Neural crest cell (in vitro differentiated cells): ENCODE results near the gene SYNGR1. TPM values are rescaled to one million over a fixed set of nuclear protein-coding genes. Genes with fewer than 3 reads are reported as not detected.

ENCODE experiments used
- DNase-seq: peaks from one replicate; pipeline ENCODE4 v3.0.0; 2021; ENCODE audit warnings: low read depth, mixed read lengths, low spot score
- H3K27ac Mint-ChIP-seq: one replicate; pipeline ENCODE4 v1.8.0; 2021; ENCODE audit warnings: mild to moderate bottlenecking, mixed read lengths; ENCODE audit not compliant: unreplicated experiment
- H3K27me3 Mint-ChIP-seq: 2 replicates; pipeline ENCODE4 v1.8.0; 2021; ENCODE audit warnings: low read depth, mild to moderate bottlenecking, mixed read lengths
- H3K36me3 Mint-ChIP-seq: 2 replicates; pipeline ENCODE4 v1.8.0; 2021; ENCODE audit warnings: low read depth, mild to moderate bottlenecking, mixed read lengths
- H3K4me1 Mint-ChIP-seq: 2 replicates; pipeline ENCODE4 v1.8.0; 2021; ENCODE audit warnings: mixed read lengths
- H3K4me3 Mint-ChIP-seq: one replicate; pipeline ENCODE4 v1.8.0; 2021; ENCODE audit warnings: mild to moderate bottlenecking, mixed read lengths
- H3K9me3 Mint-ChIP-seq: 2 replicates; pipeline ENCODE4 v1.8.0; 2021; ENCODE audit warnings: mixed read lengths
- CTCF ChIP-seq: fragments of 200-600 bp; sonication (generic); conservative IDR thresholded peaks from 2 replicates; pipeline ENCODE4 v1.5.0; 2021; ENCODE audit warnings: antibody characterized with exemption, mild to moderate bottlenecking
- total RNA-seq: library from RNA; stranded (reverse); gene quantifications from 2 replicates; pipeline ENCODE4 v1.2.1, GENCODE V29; 2021

SYNGR1 gene
- total RNA-seq, 1 donor from 2014 or later = 30.0 TPM

DNA sequence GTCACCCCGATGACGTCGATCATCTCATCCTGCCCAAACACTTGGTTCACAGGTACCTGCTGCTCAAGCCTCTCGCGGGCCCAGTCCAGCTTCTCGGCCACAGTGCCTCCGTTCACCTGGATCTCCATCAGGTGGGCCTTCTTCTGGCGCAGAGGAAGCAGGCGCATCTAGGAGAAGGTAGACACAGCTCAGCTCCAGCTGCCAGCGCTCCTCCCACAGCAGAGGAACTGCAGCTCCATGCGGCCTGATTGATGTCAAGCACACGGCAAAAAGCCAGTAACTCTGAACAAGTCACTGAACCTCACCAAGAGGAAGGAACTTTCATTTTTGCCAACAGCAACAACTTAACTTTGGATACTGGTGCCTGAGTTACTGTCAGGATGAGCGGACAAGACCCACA is 34.4 kb upstream of the SYNGR1 start:
- Mint-ChIP-seq H3K4me1 (peaks cover 81% of the 10 kb centered on the region), H3K36me3 (peaks cover 74% of the 10 kb centered on the region), H3K27ac (peak overlapping the region; percentile 67), H3K9me3 (no peaks in the 10 kb centered on the region), H3K27me3 (peaks cover 53% of the 10 kb centered on the region), H3K4me3 (peak overlapping the region; percentile 100)
- TF ChIP-seq CTCF = no peak
- no peak for DNase-seq

GRCh38 chr22:39316440-39317083 is 33.2 kb upstream of the SYNGR1 start:
- Mint-ChIP-seq H3K27me3 (peaks cover 46% of the 10 kb centered on the region), H3K36me3 (peaks cover 67% of the 10 kb centered on the region), H3K9me3 (no peaks in the 10 kb centered on the region), H3K4me1 (peaks cover 77% of the 10 kb centered on the region), H3K4me3 (peak overlapping the region; percentile 100), H3K27ac (peak overlapping the region; percentile 83)
- TF ChIP-seq CTCF = peak; percentile 83
- DNase-seq = peak; percentile 71

DNA sequence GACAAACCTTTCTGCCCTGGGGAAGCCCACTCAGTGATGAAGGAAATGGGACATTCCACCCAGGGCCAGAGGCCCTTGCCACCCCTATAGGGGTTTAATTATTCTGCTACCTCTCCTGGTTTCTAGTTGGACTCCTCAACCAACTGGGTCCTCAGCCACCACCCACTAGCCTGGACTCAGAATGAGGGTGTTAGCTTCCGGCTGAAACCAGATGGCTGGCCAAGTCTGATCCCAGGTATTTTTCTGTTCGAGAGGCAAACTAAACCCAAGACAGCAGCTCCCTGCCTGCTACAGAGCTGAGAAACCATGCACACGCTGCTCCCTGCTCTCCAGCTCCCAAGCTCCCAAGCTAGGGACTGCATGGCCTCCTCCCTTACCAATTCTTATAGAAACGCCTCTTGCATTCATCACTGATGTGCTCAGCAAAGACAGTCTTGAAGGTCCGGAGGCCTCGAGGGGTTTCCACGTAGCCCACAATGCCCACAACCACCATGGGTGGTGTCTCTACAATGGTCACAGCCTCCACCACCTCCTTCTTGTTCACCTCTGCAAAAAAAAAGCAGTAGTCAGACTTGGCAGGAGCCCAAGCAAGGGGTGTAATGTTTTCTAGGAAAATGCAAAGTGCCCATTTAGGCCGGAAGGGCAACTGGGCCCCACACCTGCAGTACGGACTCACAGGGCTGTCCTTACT is 32.6 kb upstream of the SYNGR1 start:
- no peak for TF ChIP-seq CTCF
- Mint-ChIP-seq H3K4me1 (peaks cover 74% of the 10 kb centered on the region), H3K27ac (peak overlapping the region; percentile 83), H3K9me3 (no peaks in the 10 kb centered on the region), H3K4me3 (peak overlapping the region; percentile 100), H3K36me3 (peaks cover 63% of the 10 kb centered on the region), H3K27me3 (peaks cover 44% of the 10 kb centered on the region)
- no peak for DNase-seq

- H3K27me3 Mint-ChIP-seq = peaks cover 44% of the 10 kb centered on the region
- H3K4me1 Mint-ChIP-seq = peaks cover 71% of the 10 kb centered on the region
- H3K36me3 Mint-ChIP-seq = peaks cover 60% of the 10 kb centered on the region
- peak overlapping the region; percentile 100 for H3K27ac Mint-ChIP-seq
- no peak for TF ChIP-seq CTCF
- DNase-seq = no peak
- peak overlapping the region; percentile 100 for H3K4me3 Mint-ChIP-seq
- H3K9me3 Mint-ChIP-seq = no peaks in the 10 kb centered on the region
Observed at GRCh38 chr22:39317775-39318506, 31.9 kb upstream of the SYNGR1 start.

DNA sequence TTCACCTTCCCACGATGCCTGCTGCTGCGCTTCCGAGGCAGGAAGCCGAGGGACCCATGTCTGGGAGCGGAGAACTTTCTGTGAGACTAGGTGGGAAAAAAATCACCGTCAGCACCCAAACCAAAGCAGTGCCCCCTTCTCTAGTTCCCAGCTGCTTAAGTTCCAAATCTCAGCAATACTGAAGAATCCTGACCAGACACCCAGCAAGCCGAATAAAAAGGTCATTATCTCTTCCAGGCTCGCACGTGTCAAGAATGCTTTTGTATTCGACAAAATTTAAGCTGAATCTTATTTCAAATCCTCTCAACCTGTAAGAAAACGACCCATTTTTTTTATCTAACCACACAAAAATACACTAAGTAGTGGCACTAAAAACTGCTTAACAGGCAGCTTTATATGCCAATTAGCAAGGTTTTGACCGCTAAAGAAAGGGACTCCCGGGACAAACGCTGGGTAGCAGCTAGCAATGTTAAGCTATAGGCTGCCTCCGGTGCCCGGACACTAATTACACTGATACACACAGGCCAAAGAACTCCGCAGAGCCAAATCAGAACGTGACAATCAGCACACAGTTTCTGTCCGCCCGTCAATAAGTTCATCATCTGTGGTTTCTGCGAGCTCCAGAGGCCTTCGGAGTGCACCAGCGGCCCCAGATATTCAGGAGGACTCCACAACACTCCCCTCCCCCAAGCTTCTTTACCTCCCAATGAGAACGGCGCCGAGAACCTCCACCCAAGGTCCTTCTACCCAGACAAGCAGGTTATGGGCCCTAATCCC is 31.1 kb upstream of the SYNGR1 start:
- Mint-ChIP-seq H3K4me1 (peaks cover 65% of the 10 kb centered on the region), H3K27me3 (peaks cover 42% of the 10 kb centered on the region), H3K9me3 (no peaks in the 10 kb centered on the region), H3K4me3 (peak overlapping the region; percentile 100), H3K27ac (peak overlapping the region; percentile 100), H3K36me3 (peaks cover 54% of the 10 kb centered on the region)
- no peak for DNase-seq
- TF ChIP-seq CTCF = no peak
